GM19397 (cell line): ENCODE results near the gene SPRR2A.
"Not testable (repeated sequence)": the region's sequence is repeated elsewhere in the genome, so short reads cannot be mapped to it uniquely, and the experiment has no call there.

Experiments
- ATAC-seq: cut with Tn5 transposase; IDR thresholded peaks from one replicate; pipeline ENCODE4 v1.9.1; 2021; ENCODE audit warnings: mild to moderate bottlenecking, moderate library complexity; ENCODE audit not compliant: unreplicated experiment

The SPRR2A gene

DNA sequence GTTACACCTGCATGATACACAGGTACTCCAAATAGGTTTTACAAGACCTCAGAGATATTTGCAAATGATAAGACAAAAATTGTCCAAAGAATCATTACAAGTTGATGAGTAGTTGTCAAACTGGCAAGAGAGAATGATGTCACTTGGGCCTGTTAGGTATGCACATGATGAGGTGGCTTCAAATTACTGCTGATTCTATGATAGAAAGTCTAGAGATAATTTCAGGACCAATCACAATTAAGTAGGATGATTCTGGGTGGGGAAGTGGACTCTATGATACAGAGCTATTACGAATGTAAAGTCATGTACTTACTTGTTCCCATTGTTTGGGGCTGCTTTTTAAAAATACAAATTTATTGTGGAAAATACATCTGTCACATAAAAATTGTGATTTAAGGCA, 31.5 kb downstream of the SPRR2A start:
- no peak for ATAC-seq

DNA sequence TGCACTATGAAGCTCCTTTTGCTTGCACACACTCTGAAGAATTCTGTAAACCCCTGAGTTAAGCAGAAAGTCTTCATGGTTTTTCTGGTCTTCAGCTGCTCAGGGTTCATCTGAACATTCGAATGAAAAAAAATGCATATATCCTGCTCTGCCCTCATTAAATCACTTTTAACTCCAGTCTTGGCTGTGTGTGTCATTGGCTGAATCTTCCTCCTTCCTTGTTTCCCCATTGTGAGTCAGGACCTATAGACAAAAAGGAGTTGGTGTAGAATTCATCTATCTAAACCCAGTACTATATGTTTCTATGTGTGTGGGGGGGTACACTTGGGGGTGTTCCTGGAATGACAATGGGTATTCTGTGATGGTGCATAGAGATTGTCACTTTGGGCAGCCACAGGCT, 32.9 kb downstream of the SPRR2A start:
- no peak for ATAC-seq

DNA sequence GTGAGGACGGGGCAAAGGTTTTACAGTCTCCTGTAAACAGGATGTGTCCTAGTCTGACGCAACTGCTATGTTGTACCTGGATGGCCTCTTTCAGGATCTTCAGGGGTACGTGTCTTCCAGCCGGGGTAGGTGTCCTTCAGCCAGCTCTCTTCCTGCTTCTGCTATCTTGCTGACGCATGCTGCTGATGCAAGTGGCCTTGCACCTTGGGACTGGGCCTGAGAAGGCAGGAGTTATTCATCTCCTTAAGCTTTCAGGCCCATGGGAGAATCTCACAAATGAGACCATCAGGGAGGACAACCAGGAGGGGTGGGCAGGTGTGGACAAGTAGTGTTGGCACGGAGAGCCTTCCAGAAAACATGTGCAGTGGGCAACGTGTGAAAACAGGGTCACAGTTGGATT, 34.2 kb downstream of the SPRR2A start:
- ATAC-seq: no peak

DNA sequence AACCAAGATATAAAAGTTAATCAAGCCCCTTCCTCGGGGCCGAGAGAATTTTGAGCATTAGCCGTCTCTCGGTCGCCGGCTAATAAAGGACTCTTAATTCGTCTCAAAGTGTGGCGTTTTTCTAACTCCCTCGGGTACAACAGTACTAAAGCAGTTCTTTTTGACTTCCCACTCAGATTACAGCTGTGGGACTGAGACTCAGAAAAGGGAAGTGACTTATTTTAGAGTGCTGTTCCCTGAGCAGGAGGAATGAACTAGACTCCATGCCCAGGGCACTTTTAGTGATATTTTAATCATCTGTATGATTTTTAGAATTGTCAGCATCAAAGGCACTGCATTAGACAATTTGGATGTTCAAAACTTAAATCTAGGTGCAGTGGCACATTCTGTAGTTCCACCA, 35.0 kb downstream of the SPRR2A start:
- not testable (repeated sequence) for ATAC-seq

DNA sequence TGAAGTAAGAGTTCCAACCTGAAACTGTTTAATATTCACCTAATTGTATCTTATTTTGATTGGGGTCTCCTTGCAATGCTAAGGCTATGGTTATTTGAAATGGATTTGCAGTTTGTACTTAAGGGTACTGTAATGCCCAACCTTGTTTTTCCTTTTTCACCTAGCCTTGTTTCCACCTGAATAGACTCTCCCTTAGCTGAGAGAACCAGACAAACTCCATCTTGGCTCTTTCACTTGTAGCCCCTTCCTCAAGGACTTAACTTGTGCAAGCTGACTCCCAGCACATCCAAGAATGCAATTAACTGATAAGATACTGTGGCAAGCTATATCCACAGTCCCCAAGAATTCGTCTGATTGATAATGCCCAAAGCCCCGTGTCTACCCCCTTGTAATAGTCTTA, 35.5 kb downstream of the SPRR2A start:
- ATAC-seq: not testable (repeated sequence)

DNA sequence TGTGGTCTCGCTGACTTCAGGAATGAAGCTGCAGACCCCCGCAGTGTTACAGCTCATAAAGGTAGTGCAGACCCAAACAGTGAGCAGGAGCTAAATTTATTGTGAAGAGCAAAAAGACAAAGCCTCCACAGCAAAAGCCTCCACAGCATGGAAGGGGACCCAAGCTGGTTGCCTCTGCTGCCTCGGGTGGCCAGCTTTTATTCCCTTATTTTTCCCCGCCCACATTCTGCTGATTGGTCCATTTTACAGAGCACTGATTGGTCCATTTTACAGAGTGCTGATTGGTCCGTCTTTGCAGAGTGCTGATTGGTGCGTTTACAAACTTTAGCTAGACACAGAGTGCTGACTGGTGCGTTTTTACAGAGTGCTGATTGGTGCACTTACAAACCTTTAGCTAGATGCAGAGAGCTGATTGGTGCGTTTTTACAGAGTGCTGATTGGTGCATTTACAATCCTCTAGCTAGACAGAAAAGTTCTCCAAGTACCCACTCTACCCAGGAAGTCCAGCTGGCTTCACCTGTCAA, 46.0 kb downstream of the SPRR2A start:
- ATAC-seq: not testable (repeated sequence)
